Measurements from ENCODE around the gene CTNNBIP1.
"Not testable (repeated sequence)": the region's sequence is repeated elsewhere in the genome, so short reads cannot be mapped to it uniquely, and the experiment has no call there.

The CTNNBIP1 gene

GRCh38 chr1:9808459-9808858 is 101.6 kb downstream of the CTNNBIP1 start:
- ATAC-seq, result no peak
- TF ChIP-seq ESRRG (CRISPR knock-in tag; IDR thresholded peaks at IDR 0.05) (no peak), PPARA (CRISPR knock-in tag; IDR thresholded peaks at IDR 0.05; ENCODE audit: borderline replicate concordance) (no peak), CREB5 (CRISPR knock-in tag; IDR thresholded peaks at IDR 0.05; ENCODE audit: low read depth) (no peak), ZFP3 (CRISPR knock-in tag; IDR thresholded peaks at IDR 0.05) (no peak), TCF4 (CRISPR knock-in tag; IDR thresholded peaks at IDR 0.05; ENCODE audit: borderline replicate concordance) (no peak), CSDC2 (CRISPR knock-in tag; IDR thresholded peaks at IDR 0.05) (no peak), ZC3H10 (CRISPR knock-in tag; IDR thresholded peaks at IDR 0.05) (no peak), SNAI2 (CRISPR knock-in tag; IDR thresholded peaks at IDR 0.05) (no peak), PATZ1 (CRISPR knock-in tag; IDR thresholded peaks at IDR 0.05; ENCODE audit: borderline replicate concordance) (no peak), ARNTL (CRISPR knock-in tag; IDR thresholded peaks at IDR 0.05; ENCODE audit: borderline replicate concordance, low read depth) (no peak), ZNF70 (CRISPR knock-in tag; IDR thresholded peaks at IDR 0.05) (no peak), ZFP30 (CRISPR knock-in tag; IDR thresholded peaks at IDR 0.05) (no peak), ZNF565 (CRISPR knock-in tag; conservative IDR thresholded peaks at IDR 0.05; ENCODE audit: low read depth) (no peak), ZNF8 (CRISPR knock-in tag; IDR thresholded peaks at IDR 0.05) (no peak), POU6F1 (CRISPR knock-in tag; IDR thresholded peaks at IDR 0.05; ENCODE audit: borderline replicate concordance, low read depth) (no peak), CSRNP3 (CRISPR knock-in tag; IDR thresholded peaks at IDR 0.05) (no peak), ISL1 (CRISPR knock-in tag; IDR thresholded peaks at IDR 0.05) (no peak), TOX (CRISPR knock-in tag; IDR thresholded peaks at IDR 0.05; ENCODE audit: borderline replicate concordance) (no peak)
- TF ChIP-seq, protein P1, sequence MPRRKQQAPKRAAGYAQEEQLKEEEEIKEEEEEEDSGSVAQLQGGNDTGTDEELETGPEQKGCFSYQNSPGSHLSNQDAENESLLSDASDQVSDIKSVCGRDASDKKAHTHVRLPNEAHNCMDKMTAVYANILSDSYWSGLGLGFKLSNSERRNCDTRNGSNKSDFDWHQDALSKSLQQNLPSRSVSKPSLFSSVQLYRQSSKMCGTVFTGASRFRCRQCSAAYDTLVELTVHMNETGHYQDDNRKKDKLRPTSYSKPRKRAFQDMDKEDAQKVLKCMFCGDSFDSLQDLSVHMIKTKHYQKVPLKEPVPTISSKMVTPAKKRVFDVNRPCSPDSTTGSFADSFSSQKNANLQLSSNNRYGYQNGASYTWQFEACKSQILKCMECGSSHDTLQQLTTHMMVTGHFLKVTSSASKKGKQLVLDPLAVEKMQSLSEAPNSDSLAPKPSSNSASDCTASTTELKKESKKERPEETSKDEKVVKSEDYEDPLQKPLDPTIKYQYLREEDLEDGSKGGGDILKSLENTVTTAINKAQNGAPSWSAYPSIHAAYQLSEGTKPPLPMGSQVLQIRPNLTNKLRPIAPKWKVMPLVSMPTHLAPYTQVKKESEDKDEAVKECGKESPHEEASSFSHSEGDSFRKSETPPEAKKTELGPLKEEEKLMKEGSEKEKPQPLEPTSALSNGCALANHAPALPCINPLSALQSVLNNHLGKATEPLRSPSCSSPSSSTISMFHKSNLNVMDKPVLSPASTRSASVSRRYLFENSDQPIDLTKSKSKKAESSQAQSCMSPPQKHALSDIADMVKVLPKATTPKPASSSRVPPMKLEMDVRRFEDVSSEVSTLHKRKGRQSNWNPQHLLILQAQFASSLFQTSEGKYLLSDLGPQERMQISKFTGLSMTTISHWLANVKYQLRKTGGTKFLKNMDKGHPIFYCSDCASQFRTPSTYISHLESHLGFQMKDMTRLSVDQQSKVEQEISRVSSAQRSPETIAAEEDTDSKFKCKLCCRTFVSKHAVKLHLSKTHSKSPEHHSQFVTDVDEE (CRISPR knock-in tag; IDR thresholded peaks at IDR 0.05), result no peak

- TF ChIP-seq POU6F1 (CRISPR knock-in tag; IDR thresholded peaks at IDR 0.05; ENCODE audit: borderline replicate concordance, low read depth), result no peak
- no peak for TF ChIP-seq SNAI2 (CRISPR knock-in tag; IDR thresholded peaks at IDR 0.05)
- TF ChIP-seq BACH2 (CRISPR knock-in tag; IDR thresholded peaks at IDR 0.05; ENCODE audit: borderline replicate concordance), result no peak
- no peak for TF ChIP-seq RARB (CRISPR knock-in tag; IDR thresholded peaks at IDR 0.05)
- TF ChIP-seq OSR1 (CRISPR knock-in tag; IDR thresholded peaks at IDR 0.05), result no peak
- no peak for TF ChIP-seq ZFP3 (CRISPR knock-in tag; IDR thresholded peaks at IDR 0.05)
- TF ChIP-seq PPARA (CRISPR knock-in tag; IDR thresholded peaks at IDR 0.05; ENCODE audit: borderline replicate concordance), result no peak
- TF ChIP-seq PATZ1 (CRISPR knock-in tag; IDR thresholded peaks at IDR 0.05; ENCODE audit: borderline replicate concordance), result no peak
- no peak for TF ChIP-seq TOX (CRISPR knock-in tag; IDR thresholded peaks at IDR 0.05; ENCODE audit: borderline replicate concordance)
- no peak for TF ChIP-seq ZNF565 (CRISPR knock-in tag; conservative IDR thresholded peaks at IDR 0.05; ENCODE audit: low read depth)
- TF ChIP-seq, protein P1 (CRISPR knock-in tag; IDR thresholded peaks at IDR 0.05), result no peak
- no peak for ATAC-seq
These were observed 102.5 kb downstream of the CTNNBIP1 start for GRCh38 chr1:9807541-9807940.

GRCh38 chr1:9805972-9806371 is 104.1 kb downstream of the CTNNBIP1 start:
- not testable (repeated sequence) for ATAC-seq
